Measurements from ENCODE around the gene VAV3. TPM values are rescaled to one million over a fixed set of nuclear protein-coding genes. Genes with fewer than 3 reads are reported as not detected.

The VAV3 gene
- total RNA-seq, 4 donors from 2014 or later = 44.1 to 123 (median 111) TPM

DNA sequence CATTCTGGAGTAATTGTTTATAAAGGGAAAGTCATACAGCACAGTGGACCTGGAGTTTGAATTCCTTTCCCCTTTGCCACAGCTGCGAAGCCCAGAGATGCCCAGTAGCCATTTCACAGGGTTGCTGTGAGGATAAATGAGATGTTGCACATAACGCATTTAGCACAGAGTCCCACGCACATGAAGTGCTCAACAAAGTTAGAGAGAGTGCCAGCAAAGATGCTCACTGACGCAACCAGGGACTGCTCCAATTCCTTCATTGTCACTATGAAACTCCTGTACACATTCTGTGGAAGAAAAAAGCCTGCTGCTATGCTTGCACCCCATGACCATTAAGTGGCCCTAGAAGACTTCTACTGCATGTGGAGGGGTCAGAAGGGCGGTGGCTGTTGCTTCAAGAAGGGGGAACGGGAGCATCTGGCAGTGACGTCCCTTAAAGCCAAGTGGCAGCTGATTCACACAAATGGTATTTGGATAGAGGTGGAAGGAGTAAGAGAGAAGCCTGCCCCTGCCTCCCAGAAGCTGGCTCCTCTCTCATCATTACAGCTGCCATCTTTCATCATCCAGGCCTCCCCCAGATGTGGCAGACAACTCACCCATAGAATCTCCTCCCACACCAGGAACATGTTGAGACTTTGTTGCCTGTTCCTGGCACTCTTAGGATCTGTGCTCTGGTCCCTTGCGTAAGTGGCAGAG is 26.5 kb upstream of the VAV3 start:
- in situ Hi-C loops (cut with MboI; ENCODE audit: low pct_ligation_motif_present in 1 of 4, low pct_unique_long_range_greater_than_20kb in 1 of 4, low sequenced_read_pairs in 3 of 4) (no loop called here), intact Hi-C loops (cut with DNase I; ENCODE audit: low total_unique reads) (no loop called here)
- no peaks in the 10 kb centered on the region for H3K36me3 ChIP-seq
- WGBS, 2 donors (ENCODE audit: low coverage in 1 of 2) = 85 to 86% methylated on average over 4 to 8 of the region's 8 CpGs
- no peak for DNase-seq
- H3K27me3 ChIP-seq = no peaks in the 10 kb centered on the region
- H3K9me3 ChIP-seq = no peaks in the 10 kb centered on the region
- TF ChIP-seq EP300 (IDR thresholded peaks at IDR 0.05; ENCODE audit: low read depth) = no peak
- TF ChIP-seq POLR2A (IDR thresholded peaks at IDR 0.05) = no peak
- no peak for TF ChIP-seq POLR2AphosphoS5 (IDR thresholded peaks at IDR 0.05)
- TF ChIP-seq CTCF (IDR thresholded peaks at IDR 0.05) = no peak
- H3K27ac ChIP-seq = no peak overlapping the region
- H3K4me1 ChIP-seq = no peaks in the 10 kb centered on the region
- no peak overlapping the region for H3K4me3 ChIP-seq

DNA sequence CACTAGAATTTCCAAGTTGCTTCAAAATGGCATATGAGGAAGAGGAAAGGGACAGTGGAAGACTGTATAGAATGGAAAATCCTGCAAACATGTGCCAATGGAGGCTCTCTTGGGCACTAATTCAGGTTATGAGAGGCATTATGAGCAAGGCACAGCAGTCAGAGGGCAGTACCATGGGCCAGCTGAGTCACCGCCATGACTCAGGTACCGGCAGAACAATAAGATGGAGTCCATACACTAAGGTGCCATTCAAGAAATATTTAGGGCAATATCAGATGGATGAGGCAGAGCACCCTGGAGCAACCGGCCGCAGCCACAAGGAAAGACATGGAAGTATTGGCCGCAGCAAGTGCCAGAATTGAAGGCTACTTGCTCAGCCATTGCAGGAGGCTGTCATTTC is 25.6 kb upstream of the VAV3 start:
- H3K4me1 ChIP-seq = no peaks in the 10 kb centered on the region
- DNase-seq = no peak
- H3K36me3 ChIP-seq = no peaks in the 10 kb centered on the region
- WGBS, 2 donors (ENCODE audit: low coverage in 1 of 2) = 94 to 98% methylated on average over 2 to 5 of the region's 5 CpGs
- no peak overlapping the region for H3K27ac ChIP-seq
- intact Hi-C loops (cut with DNase I; ENCODE audit: low total_unique reads) (no loop called here), in situ Hi-C loops (cut with MboI; ENCODE audit: low pct_ligation_motif_present in 1 of 4, low pct_unique_long_range_greater_than_20kb in 1 of 4, low sequenced_read_pairs in 3 of 4) (no loop called here)
- no peaks in the 10 kb centered on the region for H3K27me3 ChIP-seq
- TF ChIP-seq POLR2AphosphoS5 (IDR thresholded peaks at IDR 0.05) = no peak
- no peak for TF ChIP-seq EP300 (IDR thresholded peaks at IDR 0.05; ENCODE audit: low read depth)
- no peak for TF ChIP-seq POLR2A (IDR thresholded peaks at IDR 0.05)
- TF ChIP-seq CTCF (IDR thresholded peaks at IDR 0.05) = no peak
- no peaks in the 10 kb centered on the region for H3K9me3 ChIP-seq
- no peak overlapping the region for H3K4me3 ChIP-seq

DNA sequence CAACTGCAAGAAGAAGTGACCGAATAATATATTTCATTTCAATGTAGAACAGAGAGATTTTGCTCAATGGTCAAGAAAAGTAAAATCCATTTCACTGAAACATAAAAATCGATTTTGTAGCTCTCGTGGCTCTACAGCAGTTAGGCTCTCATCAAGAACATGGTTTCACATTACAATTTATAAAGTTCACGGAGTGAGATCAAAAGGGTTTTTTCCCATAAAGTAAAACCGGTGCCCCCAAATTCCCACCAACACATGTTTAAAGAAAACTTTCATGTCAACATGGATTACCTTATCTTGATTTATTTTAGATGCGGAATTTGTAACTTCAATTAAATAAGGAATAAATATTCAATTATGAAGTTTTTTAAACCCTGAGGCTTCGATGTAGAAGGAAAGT is 16.3 kb upstream of the VAV3 start:
- Histone ChIP-seq H3K4me1 (no peaks in the 10 kb centered on the region), H3K27ac (no peak overlapping the region), H3K27me3 (no peaks in the 10 kb centered on the region), H3K9me3 (no peaks in the 10 kb centered on the region), H3K4me3 (no peak overlapping the region), H3K36me3 (no peaks in the 10 kb centered on the region)
- no peak for DNase-seq
- 75 to 76% methylated on average over 7 of the region's 7 CpGs for WGBS, 2 donors (ENCODE audit: low coverage in 1 of 2)
- intact Hi-C loops (cut with DNase I; ENCODE audit: low total_unique reads) (no loop called here), in situ Hi-C loops (cut with MboI; ENCODE audit: low pct_ligation_motif_present in 1 of 4, low pct_unique_long_range_greater_than_20kb in 1 of 4, low sequenced_read_pairs in 3 of 4) (no loop called here)
- TF ChIP-seq CTCF (IDR thresholded peaks at IDR 0.05) (no peak), POLR2AphosphoS5 (IDR thresholded peaks at IDR 0.05) (no peak), EP300 (IDR thresholded peaks at IDR 0.05; ENCODE audit: low read depth) (no peak), POLR2A (IDR thresholded peaks at IDR 0.05) (no peak)

GRCh38 chr1:107979926-107980325 is 14.9 kb upstream of the VAV3 start:
- no peaks in the 10 kb centered on the region for H3K4me1 ChIP-seq

More at GRCh38 chr1:107979926-107980325, 14.9 kb upstream of the VAV3 start:
- Histone ChIP-seq H3K27me3 (no peaks in the 10 kb centered on the region), H3K36me3 (no peaks in the 10 kb centered on the region), H3K27ac (no peak overlapping the region), H3K9me3 (no peaks in the 10 kb centered on the region), H3K4me3 (no peak overlapping the region)
- 72 to 100% methylated on average over 1 to 2 of the region's 2 CpGs for WGBS, 2 donors (ENCODE audit: low coverage in 1 of 2)
- in situ Hi-C loops (cut with MboI; ENCODE audit: low pct_ligation_motif_present in 1 of 4, low pct_unique_long_range_greater_than_20kb in 1 of 4, low sequenced_read_pairs in 3 of 4) = no loop called here
- no peak for DNase-seq
- intact Hi-C loops (cut with DNase I; ENCODE audit: low total_unique reads) = no loop called here
- TF ChIP-seq CTCF (IDR thresholded peaks at IDR 0.05) (no peak), POLR2AphosphoS5 (IDR thresholded peaks at IDR 0.05) (no peak), EP300 (IDR thresholded peaks at IDR 0.05; ENCODE audit: low read depth) (no peak), POLR2A (IDR thresholded peaks at IDR 0.05) (no peak)

Measured in transverse colon (tissue), 4 donors.